Trophoblast cell (in vitro differentiated cells and primary cell): ENCODE measurements around the gene ZIC5.

Source experiments
- DNase-seq, 2 donors: peaks; one replicate each; pipeline ENCODE4 v3.0.0-alpha.2; 2016
- H2AFZ ChIP-seq: 2 replicates; pipeline ENCODE4 v1.6.1; 2013; ENCODE audit warnings: low read length, moderate library complexity, mild to moderate bottlenecking; ENCODE audit not compliant: insufficient read depth, poor library complexity
- H2AK5ac ChIP-seq: 2 replicates; pipeline ENCODE4 v1.6.1; 2013; ENCODE audit warnings: mild to moderate bottlenecking, low read length
- H2BK120ac ChIP-seq: 2 replicates; pipeline ENCODE4 v1.6.1; 2013; ENCODE audit warnings: low read length, mild to moderate bottlenecking, moderate library complexity; ENCODE audit not compliant: insufficient read depth, poor library complexity
- H2BK12ac ChIP-seq: 2 replicates; pipeline ENCODE4 v1.6.1; 2013; ENCODE audit warnings: mild to moderate bottlenecking, low read length, moderate library complexity
- H2BK5ac ChIP-seq: 2 replicates; pipeline ENCODE4 v1.6.1; 2013; ENCODE audit warnings: low read length, low read depth, moderate library complexity, mild to moderate bottlenecking; ENCODE audit not compliant: poor library complexity
- H3K14ac ChIP-seq: 2 replicates; pipeline ENCODE4 v1.6.1; 2013; ENCODE audit warnings: mild to moderate bottlenecking, low read length
- H3K18ac ChIP-seq: 2 replicates; pipeline ENCODE4 v1.6.1; 2013; ENCODE audit warnings: mild to moderate bottlenecking, low read length
- H3K23ac ChIP-seq: 2 replicates; pipeline ENCODE4 v1.6.1; 2013; ENCODE audit warnings: low read length
- H3K27ac ChIP-seq: 2 replicates; pipeline ENCODE4 v1.5.1; 2013; ENCODE audit warnings: low read depth, mild to moderate bottlenecking, inconsistent platforms, low read length, moderate library complexity
- H3K27me3 ChIP-seq: 2 replicates; pipeline ENCODE4 v1.6.1; 2013; ENCODE audit warnings: inconsistent platforms, mild to moderate bottlenecking, low read length, moderate library complexity; ENCODE audit not compliant: insufficient read depth
- H3K36me3 ChIP-seq, 2 experiments: 1 replicate in 1 of 2; 2 replicates in 1 of 2; pipeline ENCODE4 v1.6.1; 2013; ENCODE audit warnings: low read length in 2 of 2, mild to moderate bottlenecking in 2 of 2, moderate library complexity in 1 of 2; ENCODE audit not compliant: insufficient read depth in 2 of 2, control insufficient read depth in 1 of 2
- H3K4ac ChIP-seq: 2 replicates; pipeline ENCODE4 v1.6.1; 2013; ENCODE audit warnings: low read depth, mild to moderate bottlenecking, low read length, moderate library complexity
- H3K4me1 ChIP-seq, 2 experiments: 1 replicate in 1 of 2; 2 replicates in 1 of 2; pipeline ENCODE4 v1.6.1; 2013; ENCODE audit warnings: low read length in 2 of 2, mild to moderate bottlenecking in 2 of 2, moderate library complexity in 1 of 2; ENCODE audit not compliant: insufficient read depth in 2 of 2, control insufficient read depth in 1 of 2
- H3K4me2 ChIP-seq: 2 replicates; pipeline ENCODE4 v1.6.1; 2013; ENCODE audit warnings: inconsistent platforms, mild to moderate bottlenecking, low read length, moderate library complexity
- H3K4me3 ChIP-seq: 2 replicates; pipeline ENCODE4 v1.5.1; 2013; ENCODE audit warnings: mild to moderate bottlenecking, low read depth, low read length, inconsistent platforms
- H3K79me1 ChIP-seq: one replicate; pipeline ENCODE4 v1.6.1; 2013; ENCODE audit warnings: low read length
- H3K79me2 ChIP-seq: 2 replicates; pipeline ENCODE4 v1.6.1; 2013; ENCODE audit warnings: low read length, mild to moderate bottlenecking; ENCODE audit not compliant: control insufficient read depth, insufficient read depth, poor library complexity
- H3K9ac ChIP-seq: 2 replicates; pipeline ENCODE4 v1.6.1; 2013; ENCODE audit warnings: mild to moderate bottlenecking, low read length
- H3K9me3 ChIP-seq: 2 replicates; pipeline ENCODE4 v1.6.1; 2013; ENCODE audit warnings: low read depth, mild to moderate bottlenecking, control low read depth, inconsistent platforms, low read length; ENCODE audit not compliant: insufficient read depth
- H4K12ac ChIP-seq: 2 replicates; pipeline ENCODE4 v1.6.1; 2013; ENCODE audit warnings: low read depth, mild to moderate bottlenecking, low read length, moderate library complexity
- H4K8ac ChIP-seq: 2 replicates; pipeline ENCODE4 v1.6.1; 2013; ENCODE audit warnings: low read depth, mild to moderate bottlenecking, low read length, moderate library complexity
- H4K91ac ChIP-seq: one replicate; pipeline ENCODE4 v1.6.1; 2013; ENCODE audit warnings: low read depth, mild to moderate bottlenecking, low read length, moderate library complexity
- WGBS: extraction: QIAGEN DNeasy Blood & Tissue Kit; methylation state at CpG from one replicate; pipeline ENCODE4 v1.1.7; 2013; ENCODE audit warnings: missing lambda C conversion rate; ENCODE audit not compliant: insufficient read length, insufficient coverage; ENCODE audit errors: extremely low coverage; 5-methylcytosine and 5-hydroxymethylcytosine counted together

Gene ZIC5

GRCh38 chr13:99997702-99998214 is 26.2 kb upstream of the ZIC5 start:
- no peak overlapping the region for H4K12ac ChIP-seq
- no peak for DNase-seq
- H3K4me1 ChIP-seq = peaks cover 8 to 10% of the 10 kb centered on the region in 2 experiments
- H2BK5ac ChIP-seq = no peak overlapping the region
- no peak overlapping the region for H2BK12ac ChIP-seq
- H3K23ac ChIP-seq = no peak overlapping the region
- H3K9me3 ChIP-seq = no peaks in the 10 kb centered on the region
- H3K79me1 ChIP-seq = no peaks in the 10 kb centered on the region
- peak overlapping the region; percentile 48 for H3K4me2 ChIP-seq
- H3K9ac ChIP-seq = no peak overlapping the region
- H2BK120ac ChIP-seq = no peak overlapping the region
- no peak overlapping the region for H2AK5ac ChIP-seq
- H3K27me3 ChIP-seq = peaks cover 27% of the 10 kb centered on the region
- H3K14ac ChIP-seq = no peak overlapping the region
- H3K27ac ChIP-seq = no peak overlapping the region
- WGBS = no CpG with 5 or more reads among the region's 40 CpGs
- H3K18ac ChIP-seq = no peak overlapping the region
- H3K36me3 ChIP-seq = no peaks in the 10 kb centered on the region
- H4K8ac ChIP-seq = peak overlapping the region; percentile 27
- no peak overlapping the region for H4K91ac ChIP-seq
- H3K4me3 ChIP-seq = no peak overlapping the region
- no peak overlapping the region for H3K4ac ChIP-seq
- H2AFZ ChIP-seq = no peak overlapping the region
- no peaks in the 10 kb centered on the region for H3K79me2 ChIP-seq

DNA sequence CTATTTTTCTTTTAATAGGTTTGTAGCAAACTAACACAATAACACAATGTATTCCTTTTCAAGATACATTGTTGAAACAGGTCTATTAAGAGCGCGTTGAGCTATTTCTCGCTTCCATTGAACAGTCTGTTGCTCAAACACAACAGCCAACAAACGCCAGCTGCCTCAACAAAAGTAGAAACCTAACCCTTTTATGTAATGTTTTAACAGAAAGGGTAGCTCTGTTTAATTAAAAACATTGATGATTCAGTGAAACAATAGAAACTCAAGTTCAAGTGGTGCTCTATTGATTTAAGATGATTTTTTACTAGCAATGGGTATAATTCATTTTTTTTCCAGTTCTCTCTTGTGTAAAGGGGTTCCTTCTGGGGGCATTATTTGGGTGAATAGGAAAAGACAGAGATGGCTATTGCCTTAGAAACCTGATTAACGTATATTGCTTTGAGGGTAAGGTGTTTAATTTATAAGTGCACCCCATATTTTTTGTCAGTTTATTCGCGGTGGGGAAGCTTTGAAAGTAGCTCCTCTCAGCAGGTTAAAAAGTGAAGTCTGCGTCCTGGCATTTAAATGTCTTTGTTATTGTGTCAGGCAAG is 24.9 kb upstream of the ZIC5 start:
- no peak overlapping the region for H2AFZ ChIP-seq
- H3K14ac ChIP-seq = no peak overlapping the region
- H3K27ac ChIP-seq = no peak overlapping the region
- H3K79me1 ChIP-seq = no peaks in the 10 kb centered on the region
- no peak overlapping the region for H4K91ac ChIP-seq
- H3K4me2 ChIP-seq = no peak overlapping the region
- peaks cover 8 to 10% of the 10 kb centered on the region in 2 experiments for H3K4me1 ChIP-seq
- no peak overlapping the region for H2BK5ac ChIP-seq
- no peak overlapping the region for H4K12ac ChIP-seq
- H2AK5ac ChIP-seq = no peak overlapping the region
- H3K27me3 ChIP-seq = peaks cover 36% of the 10 kb centered on the region
- no peak overlapping the region for H2BK120ac ChIP-seq
- no peaks in the 10 kb centered on the region for H3K36me3 ChIP-seq
- H2BK12ac ChIP-seq = no peak overlapping the region
- no peaks in the 10 kb centered on the region for H3K9me3 ChIP-seq
- no peak for DNase-seq
- H3K9ac ChIP-seq = no peak overlapping the region
- H3K4ac ChIP-seq = no peak overlapping the region
- no peak overlapping the region for H3K23ac ChIP-seq
- WGBS = no CpG with 5 or more reads among the region's 8 CpGs
- H3K79me2 ChIP-seq = no peaks in the 10 kb centered on the region
- H4K8ac ChIP-seq = no peak overlapping the region
- no peak overlapping the region for H3K4me3 ChIP-seq
- H3K18ac ChIP-seq = no peak overlapping the region

GRCh38 chr13:99995589-99996380 is 24.2 kb upstream of the ZIC5 start:
- Histone ChIP-seq H2AFZ (no peak overlapping the region), H3K36me3 (no peaks in the 10 kb centered on the region), H2BK120ac (no peak overlapping the region), H3K4me1 (peaks cover 8 to 10% of the 10 kb centered on the region in 2 experiments), H3K9me3 (peaks cover 1% of the 10 kb centered on the region), H4K8ac (no peak overlapping the region), H2BK5ac (no peak overlapping the region), H3K27me3 (peaks cover 43% of the 10 kb centered on the region), H4K12ac (no peak overlapping the region), H3K79me2 (no peaks in the 10 kb centered on the region), H3K4me2 (no peak overlapping the region), H3K4ac (no peak overlapping the region), H4K91ac (no peak overlapping the region), H3K14ac (no peak overlapping the region), H3K27ac (no peak overlapping the region), H2BK12ac (no peak overlapping the region), H3K23ac (no peak overlapping the region), H2AK5ac (no peak overlapping the region), H3K9ac (no peak overlapping the region), H3K4me3 (no peak overlapping the region), H3K18ac (no peak overlapping the region), H3K79me1 (no peaks in the 10 kb centered on the region)
- WGBS = no CpG with 5 or more reads among the region's 21 CpGs
- DNase-seq = no peak

GRCh38 chr13:99995104-99995588 is 23.6 kb upstream of the ZIC5 start:
- H2BK120ac ChIP-seq = no peak overlapping the region
- no peak overlapping the region for H3K4me2 ChIP-seq
- no peaks in the 10 kb centered on the region for H3K79me1 ChIP-seq
- WGBS = no CpG with 5 or more reads among the region's 3 CpGs
- no peak overlapping the region for H3K18ac ChIP-seq
- no peak overlapping the region for H2AK5ac ChIP-seq
- H3K27me3 ChIP-seq = peaks cover 50% of the 10 kb centered on the region
- H3K79me2 ChIP-seq = no peaks in the 10 kb centered on the region
- H3K4ac ChIP-seq = no peak overlapping the region
- no peak overlapping the region for H2AFZ ChIP-seq
- no peak overlapping the region for H3K14ac ChIP-seq
- H4K12ac ChIP-seq = no peak overlapping the region
- no peak overlapping the region for H2BK5ac ChIP-seq
- no peak overlapping the region for H3K4me3 ChIP-seq
- peaks cover 8 to 10% of the 10 kb centered on the region in 2 experiments for H3K4me1 ChIP-seq
- no peak overlapping the region for H3K27ac ChIP-seq
- no peak overlapping the region for H2BK12ac ChIP-seq
- H4K8ac ChIP-seq = no peak overlapping the region
- H4K91ac ChIP-seq = no peak overlapping the region
- H3K23ac ChIP-seq = no peak overlapping the region
- DNase-seq = no peak
- peaks cover 7% of the 10 kb centered on the region for H3K9me3 ChIP-seq
- no peak overlapping the region for H3K9ac ChIP-seq
- H3K36me3 ChIP-seq = no peaks in the 10 kb centered on the region
